ENCODE results near the gene LIPT2. TPM values are rescaled to one million over a fixed set of nuclear protein-coding genes. Genes with fewer than 3 reads are reported as not detected.

Gene LIPT2
- total and polyA plus RNA-seq, 2 donors (not counting 1 experiment from before 2014, with no cell fraction given): 6.5 to 8.3 TPM

DNA sequence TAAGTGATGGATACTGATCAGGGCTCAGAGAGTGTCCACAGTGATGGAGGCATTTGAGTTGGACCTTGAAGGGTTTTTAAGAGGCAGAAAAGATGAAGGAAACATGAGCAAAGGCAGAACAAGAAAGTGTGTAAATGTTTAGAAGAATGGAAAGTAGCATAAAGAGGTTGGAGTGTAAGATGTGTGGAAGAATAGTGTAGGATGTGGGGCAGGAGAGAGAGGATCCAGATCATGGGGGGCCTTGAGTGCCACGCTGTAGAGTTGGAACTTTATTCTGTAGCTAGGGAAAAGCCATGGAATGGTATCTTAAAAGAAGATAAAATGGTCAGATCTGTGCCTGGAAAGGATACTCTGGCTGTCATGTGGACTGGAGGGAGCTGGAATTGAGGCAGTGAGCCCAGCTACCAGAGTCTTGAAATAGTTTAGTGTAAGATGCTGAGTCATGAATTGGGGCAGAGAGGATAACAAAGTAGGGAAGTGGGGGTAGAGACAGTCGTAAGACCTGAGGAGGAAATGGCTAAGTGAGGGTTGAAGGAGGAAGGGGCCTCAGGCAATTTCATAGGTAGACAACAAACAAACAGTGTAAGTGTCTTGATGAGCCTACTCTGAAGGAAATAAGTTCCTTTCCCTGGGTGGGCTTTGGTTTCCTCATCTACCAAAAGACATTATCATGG lies 32.9 kb downstream of the LIPT2 start:
- Mint-ChIP-seq H3K4me1 (no peaks in the 10 kb centered on the region), H3K27ac (no peak overlapping the region), H3K9me3 (ENCODE audit: insufficient read depth) (no peaks in the 10 kb centered on the region), H3K27me3 (peaks cover 20% of the 10 kb centered on the region), H3K4me3 (no peak overlapping the region)
- DNase-seq: no peak
- Histone ChIP-seq H3K4me1 (ENCODE audit: control insufficient read depth in 2 of 2, insufficient read depth in 2 of 2, low read length in 2 of 2) (no peaks in the 10 kb centered on the region), H4K20me1 (ENCODE audit: control insufficient read depth, insufficient read depth, low read length, poor library complexity, severe bottlenecking) (no peaks in the 10 kb centered on the region), H3K27ac (ENCODE audit: low read length in 2 of 2) (no peak overlapping the region), H3K27me3 (replicated peaks in 1 of 4; ENCODE audit: control extremely low read depth in 1 of 4, control insufficient read depth in 3 of 4, insufficient read depth in 4 of 4, low read length in 3 of 4) (peaks cover 0 to 7% (median 3%) of the 10 kb centered on the region in 4 experiments), H2AFZ (ENCODE audit: insufficient read depth, low read depth, low read length, poor library complexity, severe bottlenecking) (no peak overlapping the region), H3K4me2 (replicated peaks; ENCODE audit: low read depth, low read length, poor library complexity, severe bottlenecking) (no peak overlapping the region), H3K9ac (ENCODE audit: low read length) (no peak overlapping the region), H3K36me3 (replicated peaks in 1 of 2; ENCODE audit: control extremely low read depth in 1 of 2, control insufficient read depth in 1 of 2, extremely low read depth in 1 of 2, insufficient read depth in 2 of 2, low read length in 1 of 2) (no peaks in the 10 kb centered on the region), H3K79me2 (ENCODE audit: control insufficient read depth, insufficient read depth, low read length) (no peaks in the 10 kb centered on the region), H3K4me3 (ENCODE audit: control extremely low read depth in 1 of 5, extremely low read depth in 1 of 5, insufficient read depth in 1 of 5, low read depth in 2 of 5, low read length in 4 of 5) (peak overlapping the region in 1 of 5 experiments; percentile 39), H3K9me3 (ENCODE audit: control extremely low read depth in 1 of 3, control insufficient read depth in 2 of 3, insufficient read depth in 1 of 3, low read length in 2 of 3) (no peaks in the 10 kb centered on the region)
- TF ChIP-seq EZH2 (IDR thresholded peaks at IDR 0.05; ENCODE audit: borderline replicate concordance, insufficient read depth, low read depth, low read length, poor library complexity, severe bottlenecking): no peak
- no peak for TF ChIP-seq CTCF (IDR thresholded peaks at IDR 0.05)
- ChIA-PET POLR2A (no interaction called here), CTCF (interaction anchor here (5.6 kb wide), 1 partner anchor 11 kb away, joined by 23 read pairs; no protein-coding TSS in a partner anchor)
- intact Hi-C loops (cut with micrococcal nuclease): no loop called here
- 42% methylated on average over 2 of the region's 2 CpGs for WGBS (ENCODE audit: insufficient coverage)
- no peak for ATAC-seq (ENCODE audit: low read depth)

DNA sequence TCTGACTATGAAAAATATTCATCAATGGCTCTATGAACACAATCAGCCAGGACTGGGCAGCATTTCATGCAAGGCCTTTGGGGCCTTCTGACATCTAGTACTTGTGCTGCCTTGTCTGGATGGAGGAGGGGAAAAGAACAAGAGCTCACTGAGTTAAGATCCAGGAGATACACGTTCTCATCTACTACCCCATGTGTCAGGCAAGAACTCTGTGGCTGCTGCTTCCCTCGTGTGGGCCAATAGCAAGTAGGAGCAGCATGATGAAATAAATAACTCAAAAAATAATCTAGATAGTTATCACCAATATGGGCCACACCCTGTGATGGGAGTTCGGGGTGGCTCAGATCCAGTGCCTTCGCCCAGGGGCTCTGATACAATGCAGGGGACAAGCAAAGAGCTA lies 33.5 kb downstream of the LIPT2 start:
- Histone ChIP-seq H3K4me2 (replicated peaks; ENCODE audit: low read depth, low read length, poor library complexity, severe bottlenecking) (no peak overlapping the region), H3K9ac (ENCODE audit: low read length) (no peak overlapping the region), H3K9me3 (ENCODE audit: control extremely low read depth in 1 of 3, control insufficient read depth in 2 of 3, insufficient read depth in 1 of 3, low read length in 2 of 3) (no peaks in the 10 kb centered on the region), H3K4me3 (ENCODE audit: control extremely low read depth in 1 of 5, extremely low read depth in 1 of 5, insufficient read depth in 1 of 5, low read depth in 2 of 5, low read length in 4 of 5) (peak overlapping the region in 1 of 5 experiments; percentile 39), H3K27ac (ENCODE audit: low read length in 2 of 2) (no peak overlapping the region), H3K36me3 (replicated peaks in 1 of 2; ENCODE audit: control extremely low read depth in 1 of 2, control insufficient read depth in 1 of 2, extremely low read depth in 1 of 2, insufficient read depth in 2 of 2, low read length in 1 of 2) (no peaks in the 10 kb centered on the region), H3K27me3 (replicated peaks in 1 of 4; ENCODE audit: control extremely low read depth in 1 of 4, control insufficient read depth in 3 of 4, insufficient read depth in 4 of 4, low read length in 3 of 4) (peaks cover 0 to 6% (median 2%) of the 10 kb centered on the region in 4 experiments), H4K20me1 (ENCODE audit: control insufficient read depth, insufficient read depth, low read length, poor library complexity, severe bottlenecking) (no peaks in the 10 kb centered on the region), H3K79me2 (ENCODE audit: control insufficient read depth, insufficient read depth, low read length) (no peaks in the 10 kb centered on the region), H3K4me1 (ENCODE audit: control insufficient read depth in 2 of 2, insufficient read depth in 2 of 2, low read length in 2 of 2) (no peaks in the 10 kb centered on the region), H2AFZ (ENCODE audit: insufficient read depth, low read depth, low read length, poor library complexity, severe bottlenecking) (no peak overlapping the region)
- intact Hi-C loops (cut with micrococcal nuclease): no loop called here
- CTCF ChIA-PET: interaction anchor here (5.6 kb wide), 1 partner anchor 10 kb away, joined by 23 read pairs; no protein-coding TSS in a partner anchor
- no peaks in the 10 kb centered on the region for H3K4me1 Mint-ChIP-seq
- POLR2A ChIA-PET: no interaction called here
- no peaks in the 10 kb centered on the region for H3K9me3 Mint-ChIP-seq (ENCODE audit: insufficient read depth)
- WGBS (ENCODE audit: insufficient coverage): 91% methylated on average over 2 of the region's 4 CpGs
- no peak for DNase-seq
- H3K27me3 Mint-ChIP-seq: peaks cover 17% of the 10 kb centered on the region
- no peak for ATAC-seq (ENCODE audit: low read depth)
- H3K4me3 Mint-ChIP-seq: no peak overlapping the region
- no peak overlapping the region for H3K27ac Mint-ChIP-seq
- TF ChIP-seq EZH2 (IDR thresholded peaks at IDR 0.05; ENCODE audit: borderline replicate concordance, insufficient read depth, low read depth, low read length, poor library complexity, severe bottlenecking) (no peak), CTCF (IDR thresholded peaks at IDR 0.05) (no peak)
